CD4-positive, alpha-beta T cell (primary cell): ENCODE data around the gene AXIN2. TPM values are rescaled to one million over a fixed set of nuclear protein-coding genes. Genes with fewer than 3 reads are reported as not detected.

Experiments used
- ATAC-seq: fragments of 200-7000 bp; cut with Tn5 transposase; one replicate; pipeline ENCODE4 v1.10.0; 2022; ENCODE audit warnings: mild to moderate bottlenecking; ENCODE audit not compliant: poor library complexity
- CTCF ChIA-PET: fragments of 350-600 bp; sonication (Branson Sonifier 250); formaldehyde crosslinking; loops from one replicate; lab custom pipeline; 2021; ENCODE audit warnings: antibody characterized with exemption, inconsistent platforms; lab: Charles Lee
- POLR2A ChIA-PET: fragments of 350-600 bp; sonication (Branson Sonifier 250); formaldehyde crosslinking; loops from one replicate; lab custom pipeline; 2021; ENCODE audit warnings: antibody characterized with exemption, inconsistent platforms; lab: Charles Lee
- DNase-seq, 14 experiments: peaks; one replicate each; pipeline ENCODE4 v3.0.0-alpha.2; 2013 to 2020; ENCODE audit warnings: mixed read lengths in 2 of 14
- H3K27ac ChIP-seq, 2 donors: one replicate each; pipeline versions ENCODE4 v1.5.1 to v1.7.0; 2013; ENCODE audit warnings: low read length in 2 of 2, low read depth in 1 of 2, mild to moderate bottlenecking in 1 of 2
- H3K27me3 ChIP-seq, 2 experiments: 1 replicate in 1 of 2; 2 replicates in 1 of 2; pipeline versions ENCODE4 v1.6.1 to v1.7.0; 2013; ENCODE audit warnings: low read length in 2 of 2, control low read depth in 1 of 2, mild to moderate bottlenecking in 1 of 2, moderate library complexity in 1 of 2; ENCODE audit not compliant: insufficient read depth in 2 of 2, control insufficient read depth in 1 of 2
- H3K36me3 ChIP-seq: one replicate; pipeline ENCODE4 v1.6.1; 2013; ENCODE audit warnings: low read length, control low read depth; ENCODE audit not compliant: insufficient read depth
- H3K4me1 ChIP-seq: one replicate; pipeline ENCODE4 v1.6.1; 2013; ENCODE audit warnings: low read length, control low read depth; ENCODE audit not compliant: insufficient read depth
- H3K4me3 ChIP-seq: one replicate; pipeline ENCODE4 v1.5.1; 2013; ENCODE audit warnings: mild to moderate bottlenecking, low read length, moderate library complexity
- H3K9me3 ChIP-seq, 2 experiments: 1 replicate in 1 of 2; 2 replicates in 1 of 2; pipeline versions ENCODE4 v1.6.1 to v1.7.0; 2013; ENCODE audit warnings: low read length in 2 of 2, mild to moderate bottlenecking in 2 of 2, control low read depth in 1 of 2, moderate library complexity in 1 of 2; ENCODE audit not compliant: control insufficient read depth in 1 of 2, insufficient read depth in 1 of 2
- H3K27ac Mint-ChIP-seq: one replicate; pipeline ENCODE4 v1.8.0; 2020; ENCODE audit warnings: mixed read lengths
- H3K27me3 Mint-ChIP-seq: one replicate; pipeline ENCODE4 v1.8.0; 2021; ENCODE audit warnings: mixed read lengths
- H3K36me3 Mint-ChIP-seq: one replicate; pipeline ENCODE4 v1.8.0; 2021; ENCODE audit warnings: low read depth, mixed read lengths
- H3K4me1 Mint-ChIP-seq: one replicate; pipeline ENCODE4 v1.8.0; 2021; ENCODE audit warnings: low read depth, mixed read lengths
- H3K4me3 Mint-ChIP-seq: one replicate; pipeline ENCODE4 v1.8.0; 2020; ENCODE audit warnings: mild to moderate bottlenecking, mixed read lengths
- H3K9me3 Mint-ChIP-seq: one replicate; pipeline ENCODE4 v1.8.0; 2020; ENCODE audit warnings: mixed read lengths
- intact Hi-C, 2 experiments: fragments of 100-400 bp; cut with DNase I in 1 of 2; cut with micrococcal nuclease in 1 of 2; formaldehyde crosslinking; loops; one replicate each; pipeline versions ENCODE4 v1.15.1 to v1.9.0; 2023 to 2025; cut with DNase I, micrococcal nuclease
- total RNA-seq, 174 experiments: library from RNA in 2 of 174; stranded (reverse) in 2 of 174; gene quantifications; one replicate each; pipeline ENCODE4 v1.2.3 and lab custom pipeline; 2021 to 2026
- TF ChIP-seq, protein P1 (sequence below): fragments of 200-600 bp; IDR thresholded peaks from one replicate; pipeline ENCODE4 v1.8.0; 2022; ENCODE audit warnings: antibody characterized with exemption, mild to moderate bottlenecking

AXIN2 gene
- total RNA-seq, 2 experiments from 2014 or later: 47.9 to 49.8 TPM

DNA sequence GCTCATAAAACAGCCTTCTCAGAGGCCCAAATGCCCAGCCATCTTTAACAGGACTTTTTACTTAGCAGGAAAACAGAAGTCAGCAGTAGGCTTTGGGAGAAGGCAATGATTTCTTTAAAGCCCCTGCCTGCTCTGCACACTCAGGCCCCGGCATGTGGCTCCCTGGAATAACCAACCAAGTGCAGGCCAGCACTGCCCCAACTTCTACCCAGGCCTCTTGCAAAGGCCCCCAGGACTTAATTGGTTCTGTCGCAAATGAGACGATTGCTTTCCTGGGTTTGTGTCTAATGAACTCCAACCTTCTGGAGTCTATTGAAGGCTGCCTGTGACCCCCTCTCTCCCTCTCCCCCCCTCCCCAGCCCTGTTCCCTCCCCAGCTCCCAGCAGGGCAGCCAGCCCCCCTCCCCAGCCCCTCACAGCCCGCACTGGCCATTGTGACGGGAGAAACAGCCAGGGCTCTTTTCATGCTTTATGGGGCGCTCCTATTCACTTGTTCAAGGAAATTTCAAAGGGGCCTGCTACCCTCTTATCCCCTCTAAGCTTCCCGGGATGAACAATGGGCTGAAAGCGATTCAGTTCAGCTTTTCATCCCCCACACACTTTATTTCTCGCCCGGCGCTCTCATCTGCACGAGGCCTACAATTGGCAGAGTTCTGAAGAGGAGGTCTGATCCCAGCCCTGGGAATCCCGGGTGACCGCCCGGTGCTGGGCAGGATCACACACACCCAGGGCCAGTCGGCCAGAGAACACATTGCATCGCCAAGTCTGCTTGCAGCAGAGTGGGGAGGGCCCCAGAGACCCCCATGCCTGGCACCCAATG is 15.5 kb downstream of the AXIN2 start:
- H3K9me3 ChIP-seq: no peaks in the 10 kb centered on the region
- H3K4me3 ChIP-seq: no peak overlapping the region
- H3K4me1 Mint-ChIP-seq: peaks cover 83% of the 10 kb centered on the region
- no peak for DNase-seq
- peaks cover 96% of the 10 kb centered on the region for H3K36me3 Mint-ChIP-seq
- H3K27me3 ChIP-seq: no peaks in the 10 kb centered on the region
- CTCF ChIA-PET: no interaction called here
- no peak overlapping the region for H3K27ac ChIP-seq
- no peaks in the 10 kb centered on the region for H3K27me3 Mint-ChIP-seq
- H3K4me1 ChIP-seq: peaks cover 36% of the 10 kb centered on the region
- peak overlapping the region; percentile 84 for H3K27ac Mint-ChIP-seq
- TF ChIP-seq, protein P1, sequence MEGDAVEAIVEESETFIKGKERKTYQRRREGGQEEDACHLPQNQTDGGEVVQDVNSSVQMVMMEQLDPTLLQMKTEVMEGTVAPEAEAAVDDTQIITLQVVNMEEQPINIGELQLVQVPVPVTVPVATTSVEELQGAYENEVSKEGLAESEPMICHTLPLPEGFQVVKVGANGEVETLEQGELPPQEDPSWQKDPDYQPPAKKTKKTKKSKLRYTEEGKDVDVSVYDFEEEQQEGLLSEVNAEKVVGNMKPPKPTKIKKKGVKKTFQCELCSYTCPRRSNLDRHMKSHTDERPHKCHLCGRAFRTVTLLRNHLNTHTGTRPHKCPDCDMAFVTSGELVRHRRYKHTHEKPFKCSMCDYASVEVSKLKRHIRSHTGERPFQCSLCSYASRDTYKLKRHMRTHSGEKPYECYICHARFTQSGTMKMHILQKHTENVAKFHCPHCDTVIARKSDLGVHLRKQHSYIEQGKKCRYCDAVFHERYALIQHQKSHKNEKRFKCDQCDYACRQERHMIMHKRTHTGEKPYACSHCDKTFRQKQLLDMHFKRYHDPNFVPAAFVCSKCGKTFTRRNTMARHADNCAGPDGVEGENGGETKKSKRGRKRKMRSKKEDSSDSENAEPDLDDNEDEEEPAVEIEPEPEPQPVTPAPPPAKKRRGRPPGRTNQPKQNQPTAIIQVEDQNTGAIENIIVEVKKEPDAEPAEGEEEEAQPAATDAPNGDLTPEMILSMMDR: no peak
- no peaks in the 10 kb centered on the region for H3K9me3 Mint-ChIP-seq
- ATAC-seq: no peak
- POLR2A ChIA-PET: interaction anchor here (0.9 kb wide), 1 partner anchor 7 kb away, joined by 3 read pairs; no protein-coding TSS in a partner anchor
- H3K36me3 ChIP-seq: peaks cover 73% of the 10 kb centered on the region
- intact Hi-C loops: no loop called here
- H3K4me3 Mint-ChIP-seq: no peak overlapping the region

DNA sequence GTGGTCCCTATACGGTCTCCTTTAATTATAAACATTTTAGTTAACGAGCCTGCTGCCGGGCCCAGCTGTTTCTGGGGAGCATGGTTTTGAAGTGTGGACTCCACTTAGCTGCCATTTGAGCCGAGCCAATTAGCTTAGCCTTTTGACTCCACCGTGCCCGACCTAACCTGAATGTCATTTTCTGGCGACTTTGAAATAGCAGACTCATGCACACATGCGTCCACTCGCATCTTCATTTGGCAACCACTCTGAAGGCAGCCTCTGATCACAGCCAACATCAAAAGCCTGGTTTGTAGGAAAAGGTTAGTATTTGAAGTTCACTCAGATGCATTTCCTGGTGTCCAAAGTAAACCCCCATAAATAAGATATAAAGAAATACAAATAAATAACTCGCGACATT is 16.8 kb downstream of the AXIN2 start:
- H3K4me1 Mint-ChIP-seq: peaks cover 85% of the 10 kb centered on the region
- TF ChIP-seq, protein P1: no peak
- H3K27ac Mint-ChIP-seq: peak overlapping the region; percentile 66
- Histone ChIP-seq H3K4me3 (no peak overlapping the region), H3K4me1 (peaks cover 28% of the 10 kb centered on the region), H3K36me3 (peaks cover 66% of the 10 kb centered on the region), H3K9me3 (no peaks in the 10 kb centered on the region), H3K27me3 (no peaks in the 10 kb centered on the region), H3K27ac (no peak overlapping the region)
- no peak overlapping the region for H3K4me3 Mint-ChIP-seq
- CTCF ChIA-PET: no interaction called here
- H3K9me3 Mint-ChIP-seq: no peaks in the 10 kb centered on the region
- no peak for ATAC-seq
- no peaks in the 10 kb centered on the region for H3K27me3 Mint-ChIP-seq
- POLR2A ChIA-PET: interaction anchor here (2.5 kb wide), 1 partner anchor 13 kb away, joined by 11 read pairs; no protein-coding TSS in a partner anchor
- H3K36me3 Mint-ChIP-seq: peaks cover 96% of the 10 kb centered on the region
- intact Hi-C loops: no loop called here
- no peak for DNase-seq

DNA sequence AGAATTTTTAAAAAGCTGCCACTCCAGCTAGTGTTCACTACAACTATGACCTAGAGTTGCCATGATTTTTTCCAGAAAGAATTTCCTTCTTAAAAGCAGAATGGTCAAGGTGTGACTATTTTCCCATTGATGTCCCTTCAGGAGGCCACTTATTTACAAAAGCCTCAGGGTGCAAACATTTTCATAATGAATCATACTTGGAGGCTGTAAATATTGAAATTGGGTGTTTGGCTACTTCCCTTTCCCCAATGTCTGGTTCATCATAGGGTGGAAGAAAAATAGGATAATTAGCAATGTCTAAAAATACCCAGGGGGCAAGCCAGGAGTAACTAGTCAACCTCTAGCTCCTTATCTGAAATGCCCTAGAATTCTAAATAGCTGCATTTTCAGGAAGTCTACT is 18.8 kb downstream of the AXIN2 start:
- peaks cover 84% of the 10 kb centered on the region for H3K4me1 Mint-ChIP-seq
- H3K4me1 ChIP-seq: peaks cover 39% of the 10 kb centered on the region
- no peak overlapping the region for H3K4me3 ChIP-seq
- peaks cover 96% of the 10 kb centered on the region for H3K36me3 Mint-ChIP-seq
- peak overlapping the region; percentile 73 for H3K27ac Mint-ChIP-seq
- intact Hi-C loops: no loop called here
- TF ChIP-seq, protein P1: no peak
- POLR2A ChIA-PET: interaction anchor here (2.5 kb wide), 1 partner anchor 15 kb away, joined by 11 read pairs; no protein-coding TSS in a partner anchor
- H3K4me3 Mint-ChIP-seq: no peak overlapping the region
- H3K27me3 Mint-ChIP-seq: no peaks in the 10 kb centered on the region
- peaks cover 60% of the 10 kb centered on the region for H3K36me3 ChIP-seq
- CTCF ChIA-PET: no interaction called here
- no peaks in the 10 kb centered on the region for H3K9me3 ChIP-seq
- H3K27me3 ChIP-seq: no peaks in the 10 kb centered on the region
- no peak for ATAC-seq
- H3K27ac ChIP-seq: no peak overlapping the region
- no peaks in the 10 kb centered on the region for H3K9me3 Mint-ChIP-seq
- DNase-seq: no peak
